ENCODE data around the gene KHDRBS2.
A peak's percentile ranks its signal among the peaks of the same experiment; 100 is the strongest.

Gene KHDRBS2

GRCh38 chr6:62174548-62174947 lies 111.5 kb downstream of the KHDRBS2 start:
- H3K4me1 ChIP-seq (ENCODE audit: control insufficient read depth, insufficient read depth, low read length), result no peaks in the 10 kb centered on the region

GRCh38 chr6:62167736-62168135 lies 118.3 kb downstream of the KHDRBS2 start:
- no peak for DNase-seq (ENCODE audit: low read depth)
- H3K27me3 ChIP-seq (replicated peaks; ENCODE audit: control insufficient read depth, insufficient read depth, low read length), result no peaks in the 10 kb centered on the region

More at GRCh38 chr6:62174548-62174947, 111.5 kb downstream of the KHDRBS2 start:
- no peak overlapping the region for H3K4me3 ChIP-seq (ENCODE audit: low read length)
- no peaks in the 10 kb centered on the region for H3K36me3 ChIP-seq (ENCODE audit: control insufficient read depth, insufficient read depth, low read length, severe bottlenecking)
- H3K27me3 ChIP-seq (replicated peaks; ENCODE audit: control insufficient read depth, insufficient read depth, low read length), result no peaks in the 10 kb centered on the region
- no peaks in the 10 kb centered on the region for H3K9me3 ChIP-seq (ENCODE audit: control insufficient read depth, low read length)
- DNase-seq (ENCODE audit: low read depth), result no peak
- no peak overlapping the region for H3K9ac ChIP-seq (ENCODE audit: low read length)

DNA sequence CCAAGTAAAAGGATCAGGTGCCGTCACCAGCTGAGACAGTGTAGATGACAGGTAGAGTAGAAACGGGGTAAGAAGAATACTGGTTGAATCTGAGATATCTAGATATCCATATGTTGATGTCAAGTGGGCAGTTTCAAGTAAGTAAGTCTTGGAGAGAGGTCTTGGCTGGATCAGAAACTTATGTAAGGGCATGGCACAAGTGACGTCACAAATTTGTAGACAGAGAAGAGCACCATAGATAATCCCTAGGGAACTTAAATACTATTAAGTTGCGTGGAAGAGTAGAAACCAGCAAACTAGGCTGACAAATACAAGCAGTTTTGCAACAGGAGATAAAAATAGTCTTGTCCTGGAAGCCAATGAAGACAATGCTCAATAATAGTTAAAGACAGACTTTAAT lies 123.2 kb downstream of the KHDRBS2 start:
- Histone ChIP-seq H3K9ac (ENCODE audit: low read length) (no peak overlapping the region), H3K9me3 (ENCODE audit: control insufficient read depth, low read length) (peaks cover 8% of the 10 kb centered on the region)
- DNase-seq (ENCODE audit: low read depth), result no peak

More at GRCh38 chr6:62167736-62168135, 118.3 kb downstream of the KHDRBS2 start:
- H3K9me3 ChIP-seq (ENCODE audit: control insufficient read depth, low read length), result no peaks in the 10 kb centered on the region
- no peak overlapping the region for H3K9ac ChIP-seq (ENCODE audit: low read length)
- H3K36me3 ChIP-seq (ENCODE audit: control insufficient read depth, insufficient read depth, low read length, severe bottlenecking), result no peaks in the 10 kb centered on the region
- H3K4me3 ChIP-seq (ENCODE audit: low read length), result no peak overlapping the region
- H3K4me1 ChIP-seq (ENCODE audit: control insufficient read depth, insufficient read depth, low read length), result no peaks in the 10 kb centered on the region

DNA sequence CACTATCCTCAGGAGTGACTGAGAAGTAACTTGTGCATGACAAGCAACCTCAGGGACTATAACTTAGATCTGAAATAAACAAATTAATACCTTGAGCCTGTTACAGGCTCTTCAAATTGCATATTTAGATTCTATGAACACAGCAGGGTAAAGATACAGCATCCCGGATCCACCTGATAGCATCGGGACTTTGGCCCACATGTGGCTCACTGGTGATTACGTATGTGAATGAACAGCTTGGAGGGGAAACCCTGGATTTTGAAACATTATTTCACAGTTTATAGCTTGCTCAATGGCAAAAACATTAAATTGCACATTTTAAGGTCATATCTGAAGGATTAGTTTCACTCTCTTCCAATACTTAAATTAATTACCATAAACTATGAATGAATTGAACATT lies 133.2 kb downstream of the KHDRBS2 start:
- H3K4me1 ChIP-seq (ENCODE audit: control insufficient read depth, insufficient read depth, low read length), result no peaks in the 10 kb centered on the region
- no peaks in the 10 kb centered on the region for H3K36me3 ChIP-seq (ENCODE audit: control insufficient read depth, insufficient read depth, low read length, severe bottlenecking)
- DNase-seq (ENCODE audit: low read depth), result no peak
- H3K27me3 ChIP-seq (replicated peaks; ENCODE audit: control insufficient read depth, insufficient read depth, low read length), result no peaks in the 10 kb centered on the region
- H3K9me3 ChIP-seq (ENCODE audit: control insufficient read depth, low read length), result no peaks in the 10 kb centered on the region
- H3K9ac ChIP-seq (ENCODE audit: low read length), result no peak overlapping the region
- no peak overlapping the region for H3K4me3 ChIP-seq (ENCODE audit: low read length)

More for the DNA sequence above, 123.2 kb downstream of the KHDRBS2 start:
- Histone ChIP-seq H3K4me1 (ENCODE audit: control insufficient read depth, insufficient read depth, low read length) (no peaks in the 10 kb centered on the region), H3K4me3 (ENCODE audit: low read length) (no peak overlapping the region), H3K36me3 (ENCODE audit: control insufficient read depth, insufficient read depth, low read length, severe bottlenecking) (no peaks in the 10 kb centered on the region), H3K27me3 (replicated peaks; ENCODE audit: control insufficient read depth, insufficient read depth, low read length) (no peaks in the 10 kb centered on the region)

DNA sequence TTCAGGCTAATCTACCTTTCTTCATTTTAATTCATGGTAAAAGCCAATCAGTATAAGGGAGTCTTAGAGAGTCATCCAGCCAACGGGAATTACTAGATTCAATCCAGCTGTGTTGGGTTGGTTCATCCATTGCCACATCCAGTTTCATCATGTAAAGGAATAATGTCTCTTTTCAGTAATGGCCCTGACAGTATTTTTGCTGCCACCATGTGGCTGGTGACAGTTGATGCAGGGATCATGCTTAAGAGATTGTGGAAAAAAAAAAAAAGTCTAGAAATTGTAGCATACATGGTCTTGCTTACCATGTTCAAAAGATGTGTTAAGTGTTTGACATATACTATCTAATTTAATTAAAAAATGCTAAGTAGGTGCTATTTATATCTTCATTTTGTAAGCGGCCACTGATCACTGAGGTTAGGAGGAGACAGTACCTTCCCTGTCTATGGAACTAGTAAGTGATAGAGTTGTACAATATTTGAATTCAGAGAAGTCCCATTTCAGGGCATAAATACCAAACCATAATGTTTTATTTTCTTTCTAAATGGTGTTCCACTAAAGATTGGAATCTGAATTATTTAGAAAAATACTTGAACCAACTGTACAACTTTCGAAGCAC lies 135.9 kb downstream of the KHDRBS2 start:
- Histone ChIP-seq H3K36me3 (ENCODE audit: control insufficient read depth, insufficient read depth, low read length, severe bottlenecking) (no peaks in the 10 kb centered on the region), H3K4me1 (ENCODE audit: control insufficient read depth, insufficient read depth, low read length) (no peaks in the 10 kb centered on the region), H3K4me3 (ENCODE audit: low read length) (no peak overlapping the region), H3K9ac (ENCODE audit: low read length) (no peak overlapping the region), H3K27me3 (replicated peaks; ENCODE audit: control insufficient read depth, insufficient read depth, low read length) (no peaks in the 10 kb centered on the region), H3K9me3 (ENCODE audit: control insufficient read depth, low read length) (no peaks in the 10 kb centered on the region)
- DNase-seq (ENCODE audit: low read depth), result peak; percentile 18

GRCh38 chr6:62146954-62147853 lies 138.8 kb downstream of the KHDRBS2 start:
- H3K4me1 ChIP-seq (ENCODE audit: control insufficient read depth, insufficient read depth, low read length), result no peaks in the 10 kb centered on the region
- H3K9ac ChIP-seq (ENCODE audit: low read length), result no peak overlapping the region
- H3K36me3 ChIP-seq (ENCODE audit: control insufficient read depth, insufficient read depth, low read length, severe bottlenecking), result no peaks in the 10 kb centered on the region
- no peaks in the 10 kb centered on the region for H3K9me3 ChIP-seq (ENCODE audit: control insufficient read depth, low read length)
- DNase-seq (ENCODE audit: low read depth), result no peak
- no peak overlapping the region for H3K4me3 ChIP-seq (ENCODE audit: low read length)
- H3K27me3 ChIP-seq (replicated peaks; ENCODE audit: control insufficient read depth, insufficient read depth, low read length), result no peaks in the 10 kb centered on the region

DNA sequence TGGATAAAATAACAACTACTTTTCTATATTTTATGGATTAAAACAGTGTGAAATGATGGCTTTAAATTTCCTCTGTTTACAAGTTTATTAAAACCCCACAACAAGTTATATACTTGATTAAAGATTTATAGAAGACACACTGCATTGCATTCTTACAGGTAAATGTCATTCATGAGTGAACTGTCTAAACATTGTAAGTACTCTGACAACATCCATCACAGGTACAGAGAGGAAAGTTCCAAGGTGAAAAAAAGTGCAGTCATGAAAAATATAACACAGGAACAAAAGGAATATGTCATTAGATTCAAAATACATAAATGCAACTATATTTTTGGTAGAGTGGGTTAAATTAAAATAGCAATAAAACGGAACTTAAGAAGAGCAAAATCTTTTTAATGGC lies 156.9 kb downstream of the KHDRBS2 start:
- DNase-seq (ENCODE audit: low read depth), result no peak
- H3K4me1 ChIP-seq (ENCODE audit: control insufficient read depth, insufficient read depth, low read length), result no peaks in the 10 kb centered on the region
- no peaks in the 10 kb centered on the region for H3K36me3 ChIP-seq (ENCODE audit: control insufficient read depth, insufficient read depth, low read length, severe bottlenecking)
- H3K27me3 ChIP-seq (replicated peaks; ENCODE audit: control insufficient read depth, insufficient read depth, low read length), result no peaks in the 10 kb centered on the region
- H3K9ac ChIP-seq (ENCODE audit: low read length), result no peak overlapping the region
- no peak overlapping the region for H3K4me3 ChIP-seq (ENCODE audit: low read length)
- H3K9me3 ChIP-seq (ENCODE audit: control insufficient read depth, low read length), result no peaks in the 10 kb centered on the region

DNA sequence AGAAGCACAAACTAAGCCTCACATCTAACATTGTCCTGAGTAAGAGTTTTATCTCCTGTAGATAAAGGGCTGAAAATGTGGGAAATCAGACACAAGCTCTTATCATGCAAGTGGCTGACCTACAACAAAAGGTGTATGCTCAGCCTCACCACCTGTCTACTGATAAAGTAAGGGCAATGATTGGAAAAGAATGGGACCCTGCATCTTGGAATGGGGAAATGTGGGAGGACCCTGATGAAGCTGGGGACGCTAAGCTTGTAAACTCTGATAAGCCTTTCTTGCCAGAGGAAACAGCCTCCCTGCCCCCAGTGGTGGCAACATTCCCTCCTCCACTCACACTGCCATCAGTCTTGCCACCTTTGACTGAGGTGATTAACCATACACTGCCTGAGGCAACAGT lies 166.6 kb downstream of the KHDRBS2 start:
- peaks cover 8% of the 10 kb centered on the region for H3K9me3 ChIP-seq (ENCODE audit: control insufficient read depth, low read length)
- H3K36me3 ChIP-seq (ENCODE audit: control insufficient read depth, insufficient read depth, low read length, severe bottlenecking), result no peaks in the 10 kb centered on the region
- no peaks in the 10 kb centered on the region for H3K4me1 ChIP-seq (ENCODE audit: control insufficient read depth, insufficient read depth, low read length)
- no peaks in the 10 kb centered on the region for H3K27me3 ChIP-seq (replicated peaks; ENCODE audit: control insufficient read depth, insufficient read depth, low read length)
- H3K9ac ChIP-seq (ENCODE audit: low read length), result no peak overlapping the region
- H3K4me3 ChIP-seq (ENCODE audit: low read length), result no peak overlapping the region
- DNase-seq (ENCODE audit: low read depth), result no peak

DNA sequence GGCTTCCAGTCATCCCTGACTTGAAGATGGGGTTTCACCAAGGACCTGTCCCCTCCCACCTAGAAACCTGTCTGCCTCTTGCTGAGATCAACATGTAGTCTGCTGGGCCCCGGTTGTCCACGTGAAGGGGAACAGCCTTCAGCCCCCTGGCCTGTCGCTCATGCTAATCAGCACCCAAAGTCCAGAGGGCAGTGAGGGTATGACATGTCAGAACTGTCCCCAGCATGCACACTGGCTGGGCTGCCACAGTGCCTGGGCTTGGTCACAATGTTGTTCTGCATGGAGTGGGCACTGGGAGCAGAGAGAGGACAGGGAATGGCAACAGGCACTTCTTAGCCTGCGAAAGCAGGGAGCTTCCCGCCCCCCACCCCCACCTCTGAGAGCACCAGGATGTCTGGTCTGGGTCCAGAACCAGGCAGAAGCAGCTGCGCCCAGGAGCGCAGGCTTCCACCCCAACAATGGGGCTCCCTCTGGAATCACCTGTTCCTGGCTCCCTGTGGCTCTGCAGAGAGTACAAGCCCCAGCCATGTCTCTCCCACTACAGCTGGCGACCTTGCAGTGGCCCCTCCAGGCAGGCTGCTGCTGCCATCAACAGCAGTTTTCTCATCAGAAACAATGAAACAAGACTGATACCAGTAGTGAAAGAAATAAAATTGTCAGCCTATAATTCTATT lies 182.7 kb downstream of the KHDRBS2 start:
- Histone ChIP-seq H3K9ac (ENCODE audit: low read length) (no peak overlapping the region), H3K36me3 (ENCODE audit: control insufficient read depth, insufficient read depth, low read length, severe bottlenecking) (no peaks in the 10 kb centered on the region), H3K4me1 (ENCODE audit: control insufficient read depth, insufficient read depth, low read length) (no peaks in the 10 kb centered on the region), H3K4me3 (ENCODE audit: low read length) (no peak overlapping the region), H3K9me3 (ENCODE audit: control insufficient read depth, low read length) (peaks cover 10% of the 10 kb centered on the region), H3K27me3 (replicated peaks; ENCODE audit: control insufficient read depth, insufficient read depth, low read length) (no peaks in the 10 kb centered on the region)
- no peak for DNase-seq (ENCODE audit: low read depth)

DNA sequence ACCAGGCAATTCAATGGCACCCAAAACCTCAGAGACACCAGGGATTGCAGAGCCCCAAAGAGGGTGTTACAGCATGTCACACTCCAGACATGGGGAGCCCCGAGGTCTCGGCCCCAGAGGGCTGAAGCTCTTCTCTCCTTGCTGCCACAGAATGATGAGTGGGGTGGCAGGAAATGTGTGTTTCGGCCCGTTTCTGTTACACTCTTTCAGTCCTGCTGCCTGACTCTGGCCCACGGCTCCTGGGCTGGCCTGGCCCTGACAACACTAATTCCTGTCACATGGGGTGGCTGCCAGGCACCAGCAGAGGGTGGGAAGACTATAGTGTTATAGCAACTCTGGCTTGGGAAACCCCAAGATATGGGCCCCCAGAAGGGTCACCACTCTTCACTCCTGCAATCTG lies 183.6 kb downstream of the KHDRBS2 start:
- no peak for DNase-seq (ENCODE audit: low read depth)
- Histone ChIP-seq H3K9ac (ENCODE audit: low read length) (no peak overlapping the region), H3K36me3 (ENCODE audit: control insufficient read depth, insufficient read depth, low read length, severe bottlenecking) (no peaks in the 10 kb centered on the region), H3K27me3 (replicated peaks; ENCODE audit: control insufficient read depth, insufficient read depth, low read length) (no peaks in the 10 kb centered on the region), H3K9me3 (ENCODE audit: control insufficient read depth, low read length) (peaks cover 10% of the 10 kb centered on the region), H3K4me1 (ENCODE audit: control insufficient read depth, insufficient read depth, low read length) (no peaks in the 10 kb centered on the region), H3K4me3 (ENCODE audit: low read length) (no peak overlapping the region)

Measured in adipocyte (in vitro differentiated cells).